Neural cell (in vitro differentiated cells): ENCODE data around the gene AP2A2. TPM values are rescaled to one million over a fixed set of nuclear protein-coding genes. Genes with fewer than 3 reads are reported as not detected.

Source experiments
- H2AFZ ChIP-seq: fragments of 200-600, 300-800 bp; sonication (generic), shearing (Covaris generic); 2 replicates; pipeline ENCODE4 v1.6.0; 2014; ENCODE audit warnings: low read depth, mild to moderate bottlenecking, antibody characterized with exemption, low read length, moderate library complexity
- H3F3A ChIP-seq: fragments of 200-600 bp; shearing (Covaris generic); 2 replicates; pipeline ENCODE4 v1.6.1; 2016; ENCODE audit warnings: mild to moderate bottlenecking, moderate library complexity, mixed read lengths, antibody characterized with exemption, low read length; ENCODE audit not compliant: insufficient read depth, poor library complexity, severe bottlenecking
- H3K27ac ChIP-seq: fragments of 200-600, 300-800 bp; sonication (generic), shearing (Covaris generic); 2 replicates; pipeline ENCODE4 v1.5.1; 2014; ENCODE audit warnings: mild to moderate bottlenecking, low read length, moderate library complexity
- H3K27me3 ChIP-seq: fragments of 300-800, 200-600 bp; sonication (generic), shearing (Covaris generic); 2 replicates; pipeline ENCODE4 v1.6.0; 2014; ENCODE audit warnings: mild to moderate bottlenecking, low read depth, low read length, moderate library complexity; ENCODE audit not compliant: insufficient read depth
- H3K36me3 ChIP-seq: fragments of 300-800, 200-600 bp; sonication (generic), shearing (Covaris generic); 2 replicates; pipeline ENCODE4 v1.5.1; 2014; ENCODE audit warnings: mild to moderate bottlenecking, antibody characterized with exemption, low read length, moderate library complexity; ENCODE audit not compliant: insufficient read depth
- H3K4me2 ChIP-seq: fragments of 300-800, 200-600 bp; sonication (generic), shearing (Covaris generic); 2 replicates; pipeline ENCODE4 v1.6.0; 2014; ENCODE audit warnings: mild to moderate bottlenecking, low read length
- H3K4me3 ChIP-seq: fragments of 300-800, 200-600 bp; sonication (generic), shearing (Covaris generic); 2 replicates; pipeline ENCODE4 v1.5.1; 2014; ENCODE audit warnings: mild to moderate bottlenecking, low read length, moderate library complexity
- H3K79me2 ChIP-seq: fragments of 200-600 bp; shearing (Covaris generic); replicated peaks from 2 replicates; pipeline ENCODE4 v1.6.0; 2014; ENCODE audit warnings: mild to moderate bottlenecking, low read length, moderate library complexity; ENCODE audit not compliant: insufficient read depth
- H3K9ac ChIP-seq: fragments of 300-800, 200-600 bp; sonication (generic), shearing (Covaris generic); 2 replicates; pipeline ENCODE4 v1.6.1; 2016; ENCODE audit warnings: mild to moderate bottlenecking, low read length, mixed read lengths
- H3K9me2 ChIP-seq: fragments of 200-600 bp; shearing (Covaris generic); 2 replicates; pipeline ENCODE4 v1.6.1; 2016; ENCODE audit warnings: mild to moderate bottlenecking, low read length, mixed read lengths; ENCODE audit not compliant: insufficient read depth
- H3K9me3 ChIP-seq: fragments of 200-600, 300-800 bp; sonication (generic), shearing (Covaris generic); 2 replicates; pipeline ENCODE4 v1.6.1; 2016; ENCODE audit warnings: mild to moderate bottlenecking, mixed run types, low read length, moderate library complexity, mixed read lengths
- H4K20me1 ChIP-seq: fragments of 200-600 bp; shearing (Covaris generic); 2 replicates; pipeline ENCODE4 v1.6.1; 2016; ENCODE audit warnings: mild to moderate bottlenecking, mixed run types; ENCODE audit not compliant: insufficient read depth
- CTCF ChIP-seq: fragments of 450-650 bp; IDR thresholded peaks from 2 replicates; pipeline ENCODE4 v1.5.1; 2014; ENCODE audit warnings: antibody characterized with exemption, mild to moderate bottlenecking, moderate library complexity; ENCODE audit not compliant: poor library complexity, severe bottlenecking
- EP300 ChIP-seq: fragments of 450-650 bp; conservative IDR thresholded peaks from 2 replicates; pipeline ENCODE4 v1.6.1; 2014; ENCODE audit warnings: antibody characterized with exemption, mild to moderate bottlenecking, moderate library complexity; ENCODE audit not compliant: poor library complexity, severe bottlenecking
- EZH2 ChIP-seq: fragments of 200-600, 300-800 bp; shearing (Covaris generic), sonication (generic); IDR thresholded peaks from 2 replicates; pipeline ENCODE4 v1.6.1; 2014; ENCODE audit warnings: antibody characterized with exemption, low read length, borderline replicate concordance, mild to moderate bottlenecking; ENCODE audit not compliant: insufficient read depth, poor library complexity, severe bottlenecking
- MXI1 ChIP-seq: fragments of 450-650 bp; conservative IDR thresholded peaks from 2 replicates; pipeline ENCODE4 v1.6.1; 2014; ENCODE audit warnings: antibody characterized with exemption, mild to moderate bottlenecking; ENCODE audit not compliant: poor library complexity, severe bottlenecking
- POLR2AphosphoS5 ChIP-seq: IDR thresholded peaks from 2 replicates; pipeline ENCODE4 v1.6.1; 2012
- RAD21 ChIP-seq: fragments of 450-650 bp; conservative IDR thresholded peaks from 2 replicates; pipeline ENCODE4 v1.6.1; 2014; ENCODE audit warnings: antibody characterized with exemption, mild to moderate bottlenecking, moderate library complexity
- REST ChIP-seq: IDR thresholded peaks from 2 replicates; pipeline ENCODE4 v1.6.1; 2012; ENCODE audit warnings: borderline replicate concordance
- SMC3 ChIP-seq: fragments of 450-650 bp; conservative IDR thresholded peaks from 2 replicates; pipeline ENCODE4 v1.6.1; 2014; ENCODE audit warnings: antibody characterized with exemption, mild to moderate bottlenecking, moderate library complexity; ENCODE audit not compliant: poor library complexity
- TAF1 ChIP-seq: IDR thresholded peaks from 2 replicates; pipeline ENCODE4 v1.6.1; 2012; ENCODE audit warnings: low read depth
- polyA plus RNA-seq: library from polyadenylated mRNA; depleted of rRNA; stranded (reverse); fragments of >200 nt; gene quantifications from 2 replicates; pipeline ENCODE4 v1.2.3, GENCODE V29; 2014

The AP2A2 gene
- polyA plus RNA-seq, 1 donor from 2014 or later, result 46.5 TPM

- Histone ChIP-seq H3K9me2 (no peaks in the 10 kb centered on the region), H3K4me3 (no peak overlapping the region), H3K9me3 (no peaks in the 10 kb centered on the region), H3K9ac (no peak overlapping the region), H3K27ac (no peak overlapping the region), H3F3A (no peaks in the 10 kb centered on the region), H3K36me3 (no peaks in the 10 kb centered on the region), H2AFZ (no peak overlapping the region), H3K79me2 (no peaks in the 10 kb centered on the region), H3K27me3 (no peaks in the 10 kb centered on the region), H4K20me1 (no peaks in the 10 kb centered on the region), H3K4me2 (no peak overlapping the region)
- TF ChIP-seq TAF1 (no peak), CTCF (no peak), POLR2AphosphoS5 (no peak), REST (no peak), EP300 (no peak)
Measured at GRCh38 chr11:1012740-1013630, 87.3 kb downstream of the AP2A2 start.

GRCh38 chr11:1013631-1013935 lies 87.9 kb downstream of the AP2A2 start:
- Histone ChIP-seq H3K9me3 (no peaks in the 10 kb centered on the region), H3K9ac (no peak overlapping the region), H3K4me3 (no peak overlapping the region), H3K4me2 (no peak overlapping the region), H3F3A (no peaks in the 10 kb centered on the region), H3K27me3 (no peaks in the 10 kb centered on the region), H3K27ac (no peak overlapping the region), H3K36me3 (no peaks in the 10 kb centered on the region), H2AFZ (no peak overlapping the region), H3K9me2 (no peaks in the 10 kb centered on the region), H4K20me1 (no peaks in the 10 kb centered on the region), H3K79me2 (no peaks in the 10 kb centered on the region)
- no peak for TF ChIP-seq CTCF
- TF ChIP-seq REST, result no peak
- no peak for TF ChIP-seq SMC3
- no peak for TF ChIP-seq TAF1
- no peak for TF ChIP-seq EZH2
- no peak for TF ChIP-seq POLR2AphosphoS5
- no peak for TF ChIP-seq RAD21
- TF ChIP-seq MXI1, result no peak
- no peak for TF ChIP-seq EP300
